H9 (cell line): ENCODE data around the gene ANP32E. TPM values are rescaled to one million over a fixed set of nuclear protein-coding genes. Genes with fewer than 3 reads are reported as not detected.

Experiments used
- DNase-seq: peaks from one replicate; pipeline ENCODE4 v3.0.0-alpha.2; 2017
- H2AFZ ChIP-seq: one replicate; pipeline ENCODE4 v1.6.1; 2013; ENCODE audit warnings: mild to moderate bottlenecking, low read length, control low read depth, moderate library complexity
- H2AK5ac ChIP-seq: 2 replicates; pipeline ENCODE4 v1.6.1; 2013; ENCODE audit warnings: low read length, control low read depth, mixed read lengths; ENCODE audit not compliant: insufficient read length
- H2BK120ac ChIP-seq: one replicate; pipeline ENCODE4 v1.6.1; 2013; ENCODE audit warnings: low read depth, mild to moderate bottlenecking, low read length, control low read depth, inconsistent platforms; ENCODE audit not compliant: poor library complexity, severe bottlenecking
- H2BK12ac ChIP-seq: 2 replicates; pipeline ENCODE4 v1.6.1; 2013; ENCODE audit warnings: low read length, control low read depth, mixed read lengths, low read depth; ENCODE audit not compliant: insufficient read length
- H2BK15ac ChIP-seq: 2 replicates; pipeline ENCODE4 v1.6.1; 2013; ENCODE audit warnings: low read depth, low read length, control low read depth
- H2BK20ac ChIP-seq: one replicate; pipeline ENCODE4 v1.6.1; 2013; ENCODE audit warnings: low read depth, mild to moderate bottlenecking, low read length, control low read depth, inconsistent platforms; ENCODE audit not compliant: poor library complexity, severe bottlenecking
- H2BK5ac ChIP-seq: 2 replicates; pipeline ENCODE4 v1.6.1; 2013; ENCODE audit warnings: low read length, control low read depth, mixed read lengths; ENCODE audit not compliant: insufficient read length
- H3K14ac ChIP-seq: 2 replicates; pipeline ENCODE4 v1.6.1; 2013; ENCODE audit warnings: low read length, control low read depth; ENCODE audit not compliant: insufficient read depth
- H3K18ac ChIP-seq: 2 replicates; pipeline ENCODE4 v1.6.1; 2013; ENCODE audit warnings: low read depth, mild to moderate bottlenecking, mixed read lengths, low read length, control low read depth; ENCODE audit not compliant: insufficient read length
- H3K23ac ChIP-seq: 2 replicates; pipeline ENCODE4 v1.6.1; 2013; ENCODE audit warnings: low read length, control low read depth, mixed read lengths, low read depth; ENCODE audit not compliant: insufficient read length
- H3K23me2 ChIP-seq: 2 replicates; pipeline ENCODE4 v1.6.1; 2013; ENCODE audit warnings: low read depth, mild to moderate bottlenecking, mixed read lengths, low read length, control low read depth; ENCODE audit not compliant: insufficient read length, poor library complexity, severe bottlenecking
- H3K27ac ChIP-seq: 2 replicates; pipeline ENCODE4 v1.5.1; 2013; ENCODE audit warnings: low read length, control low read depth, mixed read lengths, low read depth; ENCODE audit not compliant: insufficient read length
- H3K27me3 ChIP-seq: 2 replicates; pipeline ENCODE4 v1.6.1; 2013; ENCODE audit warnings: low read length, control low read depth, inconsistent platforms; ENCODE audit not compliant: insufficient read depth
- H3K4ac ChIP-seq: 2 replicates; pipeline ENCODE4 v1.6.1; 2013; ENCODE audit warnings: low read depth, mild to moderate bottlenecking, control low read depth, inconsistent platforms, low read length, moderate library complexity
- H3K4me1 ChIP-seq: 2 replicates; pipeline ENCODE4 v1.6.1; 2013; ENCODE audit warnings: low read length, control low read depth, inconsistent platforms; ENCODE audit not compliant: insufficient read depth
- H3K4me2 ChIP-seq: 2 replicates; pipeline ENCODE4 v1.6.1; 2013; ENCODE audit warnings: low read length, control low read depth, mixed read lengths; ENCODE audit not compliant: insufficient read length, insufficient read depth
- H3K56ac ChIP-seq: 2 replicates; pipeline ENCODE4 v1.6.1; 2013; ENCODE audit warnings: low read depth, mild to moderate bottlenecking, mixed read lengths, low read length, control low read depth; ENCODE audit not compliant: insufficient read length
- H3K79me1 ChIP-seq: 2 replicates; pipeline ENCODE4 v1.6.1; 2013; ENCODE audit warnings: low read depth, mild to moderate bottlenecking, moderate library complexity, low read length, control low read depth, inconsistent platforms; ENCODE audit not compliant: insufficient read depth, poor library complexity, severe bottlenecking
- H3K79me2 ChIP-seq: 2 replicates; pipeline ENCODE4 v1.6.1; 2013; ENCODE audit warnings: low read length, control low read depth, inconsistent platforms; ENCODE audit not compliant: insufficient read depth
- H3K9ac ChIP-seq: 2 replicates; pipeline ENCODE4 v1.6.1; 2013; ENCODE audit warnings: low read length, control low read depth, mixed read lengths; ENCODE audit not compliant: insufficient read length; ENCODE audit errors: extremely low read depth
- H3K9me3 ChIP-seq: one replicate; pipeline ENCODE4 v1.6.1; 2013; ENCODE audit warnings: low read depth, low read length, inconsistent platforms; ENCODE audit not compliant: control insufficient read depth
- H3T11ph ChIP-seq: one replicate; pipeline ENCODE4 v1.6.1; 2013; ENCODE audit warnings: mild to moderate bottlenecking, low read length, control low read depth, inconsistent platforms
- H4K20me1 ChIP-seq: one replicate; pipeline ENCODE4 v1.6.1; 2013; ENCODE audit not compliant: control insufficient read depth, insufficient read length, insufficient read depth
- H4K5ac ChIP-seq: 2 replicates; pipeline ENCODE4 v1.6.1; 2013; ENCODE audit warnings: low read depth, mild to moderate bottlenecking, mixed read lengths, low read length, control low read depth; ENCODE audit not compliant: insufficient read length
- H4K8ac ChIP-seq: replicated peaks from 2 replicates; pipeline ENCODE4 v1.6.1; 2013; ENCODE audit warnings: low read length, control low read depth, mixed read lengths, low read depth; ENCODE audit not compliant: insufficient read length
- H4K91ac ChIP-seq: 2 replicates; pipeline ENCODE4 v1.6.1; 2013; ENCODE audit warnings: low read depth, mild to moderate bottlenecking, moderate library complexity, mixed read lengths, low read length, control low read depth; ENCODE audit not compliant: insufficient read length
- H3K27ac Mint-ChIP-seq, 3 experiments: 2 replicates in 2 of 3; 3 replicates in 1 of 3; pipeline ENCODE4 v1.8.0; 2020 to 2021; ENCODE audit warnings: mixed read lengths in 3 of 3, mild to moderate bottlenecking in 1 of 3, moderate library complexity in 1 of 3
- H3K27me3 Mint-ChIP-seq: 2 replicates; pipeline ENCODE4 v1.8.0; 2021; ENCODE audit warnings: low read depth, mild to moderate bottlenecking, moderate library complexity, mixed read lengths
- H3K36me3 Mint-ChIP-seq, 3 experiments: 2 replicates in 2 of 3; 3 replicates in 1 of 3; pipeline ENCODE4 v1.8.0; 2020 to 2021; ENCODE audit warnings: low read depth in 3 of 3, mixed read lengths in 3 of 3; ENCODE audit not compliant: insufficient read depth in 1 of 3
- H3K4me1 Mint-ChIP-seq, 2 experiments: 2 replicates each; pipeline ENCODE4 v1.8.0; 2020; ENCODE audit warnings: mixed read lengths in 2 of 2
- H3K4me3 Mint-ChIP-seq, 2 experiments: 2 replicates in 1 of 2; 3 replicates in 1 of 2; pipeline ENCODE4 v1.8.0; 2020 to 2021; ENCODE audit warnings: mild to moderate bottlenecking in 2 of 2, mixed read lengths in 2 of 2, moderate library complexity in 1 of 2
- H3K9me3 Mint-ChIP-seq, 2 experiments: 2 replicates in 1 of 2; 3 replicates in 1 of 2; pipeline ENCODE4 v1.8.0; 2020; ENCODE audit warnings: mild to moderate bottlenecking in 2 of 2, mixed read lengths in 2 of 2, moderate library complexity in 1 of 2
- CTCF ChIP-seq: fragments of 200-600 bp; sonication (generic); conservative IDR thresholded peaks from 3 replicates; pipeline ENCODE4 v1.8.0; 2021; ENCODE audit warnings: antibody characterized with exemption, mild to moderate bottlenecking
- WGBS: extraction: QIAGEN DNeasy Blood & Tissue Kit; methylation state at CpG from one replicate; pipeline ENCODE4 v1.1.7; 2013; ENCODE audit warnings: missing lambda C conversion rate, low lambda C conversion rate, mixed read lengths; ENCODE audit not compliant: insufficient read length; ENCODE audit errors: extremely low coverage; 5-methylcytosine and 5-hydroxymethylcytosine counted together
- total RNA-seq: library from RNA; stranded (reverse); gene quantifications from 2 replicates; pipeline ENCODE4 v1.2.1, GENCODE V29; 2021

The ANP32E gene
- total RNA-seq, 1 experiment from 2014 or later, result 106 TPM

- WGBS, result no CpG with 5 or more reads among the region's 10 CpGs
- no peak overlapping the region for H2BK15ac ChIP-seq
- H3K14ac ChIP-seq, result no peak overlapping the region; the same call in 1 of the 2 replicates
- no peaks in the 10 kb centered on the region for H4K20me1 ChIP-seq
- peak overlapping the region; percentile 37 for H2BK5ac ChIP-seq
- Mint-ChIP-seq H3K27me3 (no peaks in the 10 kb centered on the region; the same call in 1 of the 2 replicates), H3K36me3 (peaks cover 0 to 6% (median 0%) of the 10 kb centered on the region in 3 experiments; a peak in 1 of 7 replicates), H3K27ac (no peak overlapping the region; a peak in 1 of 7 replicates), H3K4me3 (no peak overlapping the region), H3K4me1 (peaks cover 18 to 19% of the 10 kb centered on the region in 2 experiments), H3K9me3 (no peaks in the 10 kb centered on the region; a peak in 1 of 5 replicates)
- H4K91ac ChIP-seq, result no peak overlapping the region
- H2BK20ac ChIP-seq, result peak overlapping the region; percentile 76
- H2BK12ac ChIP-seq, result no peak overlapping the region
- DNase-seq, result no peak
- H2AFZ ChIP-seq, result no peak overlapping the region
- H3T11ph ChIP-seq, result peak overlapping the region; percentile 95
- H2AK5ac ChIP-seq, result no peak overlapping the region
- peak overlapping the region; percentile 93 for H3K18ac ChIP-seq
- no peaks in the 10 kb centered on the region; the same call in 1 of the 2 replicates for H3K4me1 ChIP-seq
- no peaks in the 10 kb centered on the region for H3K27me3 ChIP-seq
- peak overlapping the region; percentile 97 for H3K9ac ChIP-seq
- no peak overlapping the region for H3K23ac ChIP-seq
- H4K5ac ChIP-seq, result peak overlapping the region; percentile 79
- peaks cover 19% of the 10 kb centered on the region; the same call in 1 of the 2 replicates for H3K79me2 ChIP-seq
- H3K4ac ChIP-seq, result no peak overlapping the region; the same call in 1 of the 2 replicates
- no peak overlapping the region for H3K56ac ChIP-seq
- no peaks in the 10 kb centered on the region for H3K9me3 ChIP-seq
- H3K27ac ChIP-seq, result peak overlapping the region; percentile 97
- peak overlapping the region; percentile 38 for H2BK120ac ChIP-seq
- H3K4me2 ChIP-seq, result peak overlapping the region; percentile 55
- TF ChIP-seq CTCF, result no peak
- H3K79me1 ChIP-seq, result no peaks in the 10 kb centered on the region
- H4K8ac ChIP-seq, result no peak overlapping the region
- H3K23me2 ChIP-seq, result peaks cover 15% of the 10 kb centered on the region
Measured at GRCh38 chr1:150236614-150237100, 745 bp upstream of the ANP32E start.
